ENCODE data around the gene GSG1L.

GSG1L gene

GRCh38 chr16:27853651-27854050 lies 209.9 kb downstream of the GSG1L start:
- no peak for TF ChIP-seq POLR2AphosphoS5 (IDR thresholded peaks at IDR 0.05; ENCODE audit: low read depth)
- Histone ChIP-seq H3K4me3 (replicated peaks; ENCODE audit: insufficient read depth, low read length) (no peak overlapping the region), H3K27ac (replicated peaks) (no peak overlapping the region), H3K27me3 (ENCODE audit: insufficient read depth, poor library complexity, severe bottlenecking) (peaks cover 8% of the 10 kb centered on the region)
- no peak for DNase-seq (ENCODE audit: low read depth in 1 of 2, low spot score in 1 of 2)

- DNase-seq (ENCODE audit: low read depth in 1 of 2, low spot score in 1 of 2), result no peak
- no peak overlapping the region for H3K27ac ChIP-seq (replicated peaks)
- TF ChIP-seq GABPA (IDR thresholded peaks at IDR 0.05; ENCODE audit: low read depth) (no peak), SPI1 (IDR thresholded peaks at IDR 0.05; ENCODE audit: borderline replicate concordance, low read depth) (no peak), REST (IDR thresholded peaks at IDR 0.05; ENCODE audit: insufficient replicate concordance, low read depth) (no peak), POLR2AphosphoS5 (IDR thresholded peaks at IDR 0.05; ENCODE audit: low read depth) (no peak)
- TF ChIP-seq, protein P1, sequence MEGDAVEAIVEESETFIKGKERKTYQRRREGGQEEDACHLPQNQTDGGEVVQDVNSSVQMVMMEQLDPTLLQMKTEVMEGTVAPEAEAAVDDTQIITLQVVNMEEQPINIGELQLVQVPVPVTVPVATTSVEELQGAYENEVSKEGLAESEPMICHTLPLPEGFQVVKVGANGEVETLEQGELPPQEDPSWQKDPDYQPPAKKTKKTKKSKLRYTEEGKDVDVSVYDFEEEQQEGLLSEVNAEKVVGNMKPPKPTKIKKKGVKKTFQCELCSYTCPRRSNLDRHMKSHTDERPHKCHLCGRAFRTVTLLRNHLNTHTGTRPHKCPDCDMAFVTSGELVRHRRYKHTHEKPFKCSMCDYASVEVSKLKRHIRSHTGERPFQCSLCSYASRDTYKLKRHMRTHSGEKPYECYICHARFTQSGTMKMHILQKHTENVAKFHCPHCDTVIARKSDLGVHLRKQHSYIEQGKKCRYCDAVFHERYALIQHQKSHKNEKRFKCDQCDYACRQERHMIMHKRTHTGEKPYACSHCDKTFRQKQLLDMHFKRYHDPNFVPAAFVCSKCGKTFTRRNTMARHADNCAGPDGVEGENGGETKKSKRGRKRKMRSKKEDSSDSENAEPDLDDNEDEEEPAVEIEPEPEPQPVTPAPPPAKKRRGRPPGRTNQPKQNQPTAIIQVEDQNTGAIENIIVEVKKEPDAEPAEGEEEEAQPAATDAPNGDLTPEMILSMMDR (IDR thresholded peaks at IDR 0.05; ENCODE audit: insufficient read depth, low read length), result no peak
- peaks cover 8% of the 10 kb centered on the region for H3K27me3 ChIP-seq (ENCODE audit: insufficient read depth, poor library complexity, severe bottlenecking)
- no peak overlapping the region for H3K4me3 ChIP-seq (replicated peaks; ENCODE audit: insufficient read depth, low read length)
Observed at GRCh38 chr16:27853101-27853500, 210.4 kb downstream of the GSG1L start.

- peaks cover 8% of the 10 kb centered on the region for H3K27me3 ChIP-seq (ENCODE audit: insufficient read depth, poor library complexity, severe bottlenecking)
- DNase-seq (ENCODE audit: low read depth in 1 of 2, low spot score in 1 of 2), result no peak
- H3K4me3 ChIP-seq (replicated peaks; ENCODE audit: insufficient read depth, low read length), result no peak overlapping the region
- no peak for TF ChIP-seq GABPA (IDR thresholded peaks at IDR 0.05; ENCODE audit: low read depth)
- TF ChIP-seq POLR2AphosphoS5 (IDR thresholded peaks at IDR 0.05; ENCODE audit: low read depth), result no peak
- no peak for TF ChIP-seq REST (IDR thresholded peaks at IDR 0.05; ENCODE audit: insufficient replicate concordance, low read depth)
- TF ChIP-seq, protein P1 (IDR thresholded peaks at IDR 0.05; ENCODE audit: insufficient read depth, low read length), result no peak
- TF ChIP-seq SPI1 (IDR thresholded peaks at IDR 0.05; ENCODE audit: borderline replicate concordance, low read depth), result no peak
- H3K27ac ChIP-seq (replicated peaks), result no peak overlapping the region
Observed at GRCh38 chr16:27852681-27853080, 210.8 kb downstream of the GSG1L start.

GRCh38 chr16:27852116-27852515 lies 211.4 kb downstream of the GSG1L start:
- no peak for DNase-seq (ENCODE audit: low read depth in 1 of 2, low spot score in 1 of 2)
- no peak overlapping the region for H3K4me3 ChIP-seq (replicated peaks; ENCODE audit: insufficient read depth, low read length)
- peaks cover 8% of the 10 kb centered on the region for H3K27me3 ChIP-seq (ENCODE audit: insufficient read depth, poor library complexity, severe bottlenecking)
- no peak overlapping the region for H3K27ac ChIP-seq (replicated peaks)
- TF ChIP-seq SPI1 (IDR thresholded peaks at IDR 0.05; ENCODE audit: borderline replicate concordance, low read depth) (no peak), GABPA (IDR thresholded peaks at IDR 0.05; ENCODE audit: low read depth) (no peak)
- TF ChIP-seq, protein P1 (IDR thresholded peaks at IDR 0.05; ENCODE audit: insufficient read depth, low read length), result no peak

All from HL-60 (cell line).